ENCODE data around the gene DUSP2. TPM values are rescaled to one million over a fixed set of nuclear protein-coding genes. Genes with fewer than 3 reads are reported as not detected.
A peak's percentile ranks its signal among the peaks of the same experiment; 100 is the strongest.

The DUSP2 gene
- total and polyA plus RNA-seq, 9 of the 15 experiments (the other 6 are each of a cell fraction or from before 2014, with no cell fraction given), result 0.04 to 0.18 TPM; not detected in 7

DNA sequence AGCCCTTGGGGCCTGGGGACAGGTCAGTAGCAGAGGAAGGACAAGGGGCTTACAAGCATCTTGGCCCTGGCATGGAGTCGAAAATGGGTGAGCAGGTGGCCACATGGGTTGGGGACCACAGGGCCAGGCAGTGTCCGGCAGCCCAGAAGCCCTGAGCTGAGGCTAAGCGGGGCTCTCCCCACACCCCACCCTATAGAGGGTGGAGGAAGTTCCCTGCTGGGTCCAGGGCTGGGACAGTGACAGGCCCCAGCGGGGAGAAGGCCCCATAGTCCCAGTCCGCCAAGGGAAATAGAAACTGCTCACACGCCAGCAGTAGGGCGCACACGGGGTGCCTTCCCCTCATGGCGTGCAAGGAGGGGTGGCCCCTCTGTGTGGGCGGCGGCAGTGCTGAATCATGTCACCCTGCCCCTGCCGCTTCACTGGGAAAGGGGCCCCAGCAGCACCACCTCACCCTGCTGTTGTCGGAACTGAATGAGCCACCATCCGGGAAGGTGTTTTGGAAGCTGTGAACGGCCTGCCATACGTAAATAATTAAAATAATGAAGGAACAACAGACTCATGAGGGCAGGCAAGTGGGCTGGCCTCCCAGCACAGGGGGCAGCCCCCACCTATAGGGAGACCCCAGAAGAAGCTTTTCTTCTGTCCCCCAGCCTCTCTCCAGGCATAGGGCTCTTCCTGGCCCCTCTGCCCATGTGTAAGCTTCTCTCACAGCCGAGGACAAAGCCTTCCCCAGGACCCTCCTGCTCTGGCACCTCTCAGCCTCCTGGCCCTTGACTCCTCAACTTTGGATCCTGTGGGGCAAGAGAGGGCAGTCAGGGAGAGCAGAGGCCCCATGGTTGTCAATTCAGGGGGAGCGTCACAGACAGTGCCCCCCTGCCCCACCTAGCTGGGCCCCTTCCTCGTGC is 12.7 kb upstream of the DUSP2 start:
- peaks cover 3% of the 10 kb centered on the region for H3K9me1 ChIP-seq (ENCODE audit: control insufficient read depth, insufficient read depth, low read length)
- H3K4me2 ChIP-seq (ENCODE audit: insufficient read depth, low read length), result peak overlapping the region; percentile 71
- no peaks in the 10 kb centered on the region for H4K20me1 ChIP-seq (replicated peaks; ENCODE audit: control insufficient read depth, insufficient read depth, low read length)
- H3K27me3 ChIP-seq (ENCODE audit: control insufficient read depth in 2 of 2, insufficient read depth in 2 of 2, low read length in 2 of 2), result no peaks in the 10 kb centered on the region
- no peaks in the 10 kb centered on the region for H3K79me2 ChIP-seq (ENCODE audit: control insufficient read depth, insufficient read depth, low read length)
- no peaks in the 10 kb centered on the region for H3K36me3 ChIP-seq (ENCODE audit: control insufficient read depth, insufficient read depth, low read length)
- in situ Hi-C loops (cut with MboI), result no loop called here
- WGBS (ENCODE audit: insufficient coverage, low coverage, missing lambda C conversion rate), result 15% methylated on average over 15 of the region's 19 CpGs
- intact Hi-C loops (cut with micrococcal nuclease), result no loop called here
- no TSS peak for BruUV-seq (replicated peaks)
- peak; percentile 77 to 93 (median 90) for DNase-seq (ENCODE audit: extremely low read depth in 1 of 4, low spot score in 3 of 4)
- H3K27ac ChIP-seq (ENCODE audit: extremely low read depth, low read depth, low read length), result peak overlapping the region; percentile 82
- peak; percentile 84 for ATAC-seq
- H3K4me1 ChIP-seq (replicated peaks in 1 of 2; ENCODE audit: control insufficient read depth in 2 of 2, insufficient read depth in 2 of 2, low read length in 2 of 2), result peaks cover 25 to 37% of the 10 kb centered on the region in 2 experiments
- H2AFZ ChIP-seq (ENCODE audit: low read depth, low read length), result peak overlapping the region; percentile 99
- FAIRE-seq, result peak; percentile 87
- CTCF ChIA-PET (ENCODE audit: low intra/inter-chr PET ratio), result interaction anchor here (0.5 kb wide), 1 partner anchor 102 kb away, joined by 3 read pairs; no protein-coding TSS in a partner anchor
- H3K4me3 ChIP-seq, result no peak overlapping the region; the same call in 1 of the 2 replicates
- POLR2A ChIA-PET, result interaction anchor here (0.6 to 1.6 kb wide), 4 partner anchors 8 to 41 kb away, joined by 3 to 6 read pairs (median 4); no protein-coding TSS in a partner anchor
- H3K9me3 ChIP-seq (replicated peaks; ENCODE audit: control insufficient read depth, insufficient read depth, low read depth, low read length), result no peaks in the 10 kb centered on the region
- peak overlapping the region; percentile 67 to 90 for H3K9ac ChIP-seq (ENCODE audit: insufficient read depth in 1 of 2, low read depth in 2 of 2, low read length in 2 of 2)
- TF ChIP-seq BRD4 (IDR thresholded peaks at IDR 0.05), result 0 out of 2 replicates have a peak, but pooled peaks have one; percentile 30
- peak in 2 of 3 experiments; percentile 42 to 63 for TF ChIP-seq YY1 (IDR thresholded peaks at IDR 0.05; ENCODE audit: borderline replicate concordance in 1 of 3, control insufficient read depth in 1 of 3, extremely low read depth in 1 of 3, insufficient read depth in 3 of 3, insufficient read length in 1 of 3, insufficient replicate concordance in 2 of 3, low read depth in 1 of 3, low read length in 2 of 3)
- TF ChIP-seq, protein P1, sequence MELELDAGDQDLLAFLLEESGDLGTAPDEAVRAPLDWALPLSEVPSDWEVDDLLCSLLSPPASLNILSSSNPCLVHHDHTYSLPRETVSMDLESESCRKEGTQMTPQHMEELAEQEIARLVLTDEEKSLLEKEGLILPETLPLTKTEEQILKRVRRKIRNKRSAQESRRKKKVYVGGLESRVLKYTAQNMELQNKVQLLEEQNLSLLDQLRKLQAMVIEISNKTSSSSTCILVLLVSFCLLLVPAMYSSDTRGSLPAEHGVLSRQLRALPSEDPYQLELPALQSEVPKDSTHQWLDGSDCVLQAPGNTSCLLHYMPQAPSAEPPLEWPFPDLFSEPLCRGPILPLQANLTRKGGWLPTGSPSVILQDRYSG (tag; conservative IDR thresholded peaks at IDR 0.05; ENCODE audit: low read depth), result peak; percentile 72; the same call in 1 of the 2 replicates
- TF ChIP-seq ERF (CRISPR knock-in tag; IDR thresholded peaks at IDR 0.05), result no peak
- peak; percentile 60; the same call in 1 of the 2 replicates for TF ChIP-seq ARID1B (IDR thresholded peaks at IDR 0.05)
- TF ChIP-seq RBFOX2 (IDR thresholded peaks at IDR 0.05; ENCODE audit: low read depth, low read length), result peak; percentile 72
- no peak for TF ChIP-seq MAFF (IDR thresholded peaks at IDR 0.05; ENCODE audit: low read length)
- peak; percentile 95 for TF ChIP-seq NFE2 (IDR thresholded peaks at IDR 0.05; ENCODE audit: low read depth)
- peak; percentile 81 for TF ChIP-seq NFRKB (IDR thresholded peaks at IDR 0.05; ENCODE audit: low read depth)
- TF ChIP-seq CXXC5 (CRISPR knock-in tag; IDR thresholded peaks at IDR 0.05), result peak; percentile 48; the same call in 1 of the 2 replicates
- TF ChIP-seq, protein P2, sequence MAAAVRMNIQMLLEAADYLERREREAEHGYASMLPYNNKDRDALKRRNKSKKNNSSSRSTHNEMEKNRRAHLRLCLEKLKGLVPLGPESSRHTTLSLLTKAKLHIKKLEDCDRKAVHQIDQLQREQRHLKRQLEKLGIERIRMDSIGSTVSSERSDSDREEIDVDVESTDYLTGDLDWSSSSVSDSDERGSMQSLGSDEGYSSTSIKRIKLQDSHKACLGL (CRISPR knock-in tag; IDR thresholded peaks at IDR 0.05; ENCODE audit: borderline replicate concordance, poor library complexity, severe bottlenecking), result no peak
- TF ChIP-seq MEIS2 (IDR thresholded peaks at IDR 0.05; ENCODE audit: partially characterized antibody), result no peak
- peak; percentile 54; the same call in 1 of the 2 replicates for TF ChIP-seq LEF1 (IDR thresholded peaks at IDR 0.05)

All from K562 (cell line).